Skeletal muscle tissue (tissue), 4 donors: Measurements from ENCODE around the gene RAPGEF6. TPM values are rescaled to one million over a fixed set of nuclear protein-coding genes. Genes with fewer than 3 reads are reported as not detected.

Experiments
- H3K27ac ChIP-seq: one replicate; pipeline ENCODE4 v1.7.0; 2013; ENCODE audit warnings: mild to moderate bottlenecking, low read depth, low read length, inconsistent platforms
- H3K27me3 ChIP-seq, 3 donors: one replicate each; pipeline ENCODE4 v1.7.0; 2013; ENCODE audit warnings: low read length in 3 of 3; ENCODE audit not compliant: control insufficient read depth in 3 of 3, insufficient read depth in 3 of 3
- H3K36me3 ChIP-seq, 3 donors: one replicate each; pipeline ENCODE4 v1.7.0; 2013; ENCODE audit warnings: low read length in 3 of 3; ENCODE audit not compliant: control insufficient read depth in 3 of 3, insufficient read depth in 3 of 3
- H3K4me1 ChIP-seq, 3 donors: one replicate each; pipeline ENCODE4 v1.7.0; 2013; ENCODE audit warnings: low read length in 3 of 3, mild to moderate bottlenecking in 3 of 3; ENCODE audit not compliant: control insufficient read depth in 3 of 3, insufficient read depth in 3 of 3
- H3K4me3 ChIP-seq, 3 donors: one replicate each; pipeline ENCODE4 v1.7.0; 2013; ENCODE audit warnings: low read length in 3 of 3
- H3K9ac ChIP-seq, 3 donors: one replicate each; pipeline ENCODE4 v1.7.0; 2013; ENCODE audit warnings: low read length in 3 of 3, mild to moderate bottlenecking in 3 of 3, moderate library complexity in 2 of 3, low read depth in 1 of 3
- H3K9me3 ChIP-seq, 3 donors: one replicate each; pipeline ENCODE4 v1.7.0; 2013; ENCODE audit warnings: low read length in 3 of 3; ENCODE audit not compliant: control insufficient read depth in 3 of 3
- total RNA-seq: library from RNA; depleted of rRNA; stranded (reverse); fragments of >200 nt; gene quantifications from one replicate; pipeline ENCODE4 v1.2.3, GENCODE V29; 2014
- donor health status: Osteomylitis.

RAPGEF6 gene
- total RNA-seq, 1 donor from 2014 or later, result 29.7 TPM

DNA sequence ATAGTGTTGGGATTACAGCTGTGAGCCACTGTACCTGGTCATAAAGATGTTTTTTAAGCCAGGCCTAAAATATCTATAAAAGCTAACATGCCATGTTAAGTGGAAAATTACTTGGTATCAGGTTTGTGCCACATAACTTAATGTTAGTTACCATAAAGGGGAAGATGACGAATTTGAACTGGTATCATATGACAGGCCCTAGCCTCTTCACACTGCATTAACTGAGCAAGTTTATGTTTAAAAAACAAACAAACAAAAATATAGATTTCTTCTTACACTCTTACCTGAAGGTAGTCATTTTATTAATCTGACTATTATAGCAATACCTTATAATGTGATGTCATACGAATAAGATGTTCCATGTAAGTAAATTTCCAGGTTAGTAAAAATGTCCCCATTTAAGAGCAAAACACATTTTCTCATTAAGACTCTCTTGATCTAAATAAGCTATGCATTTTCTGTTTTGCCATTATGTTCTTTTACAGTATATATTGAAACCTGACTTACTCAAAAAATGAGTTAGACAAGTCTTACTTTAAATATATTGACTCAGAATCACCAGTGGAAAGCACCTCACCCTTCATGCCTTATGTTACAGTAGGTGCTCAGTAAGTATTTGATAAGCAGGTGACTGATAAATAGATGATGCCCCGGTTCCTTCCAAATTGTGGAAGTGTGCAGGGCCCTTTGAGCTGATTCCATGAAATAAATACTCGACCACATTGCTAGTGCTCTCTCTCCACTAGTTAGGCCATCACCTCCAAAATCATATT is 245.7 kb downstream of the RAPGEF6 start:
- no peaks in the 10 kb centered on the region for H3K9me3 ChIP-seq
- no peak overlapping the region for H3K27ac ChIP-seq
- no peaks in the 10 kb centered on the region for H3K27me3 ChIP-seq
- H3K4me3 ChIP-seq, result no peak overlapping the region
- H3K9ac ChIP-seq, result no peak overlapping the region
- H3K4me1 ChIP-seq, result peaks cover 0 to 5% (median 3%) of the 10 kb centered on the region in 3 donors
- H3K36me3 ChIP-seq, result peaks cover 0 to 9% (median 8%) of the 10 kb centered on the region in 3 donors

- no peaks in the 10 kb centered on the region for H3K27me3 ChIP-seq
- no peak overlapping the region for H3K9ac ChIP-seq
- H3K9me3 ChIP-seq, result no peaks in the 10 kb centered on the region
- H3K4me1 ChIP-seq, result no peaks in the 10 kb centered on the region
- H3K27ac ChIP-seq, result no peak overlapping the region
- peaks cover 0 to 8% (median 7%) of the 10 kb centered on the region in 3 donors for H3K36me3 ChIP-seq
- H3K4me3 ChIP-seq, result no peak overlapping the region
Measured at GRCh38 chr5:131387255-131387654, 247.8 kb downstream of the RAPGEF6 start.

GRCh38 chr5:131386779-131387178 is 248.2 kb downstream of the RAPGEF6 start:
- Histone ChIP-seq H3K36me3 (peaks cover 0 to 7% (median 7%) of the 10 kb centered on the region in 3 donors), H3K27ac (no peak overlapping the region), H3K4me1 (no peaks in the 10 kb centered on the region), H3K9ac (no peak overlapping the region), H3K4me3 (no peak overlapping the region), H3K9me3 (no peaks in the 10 kb centered on the region), H3K27me3 (no peaks in the 10 kb centered on the region)

GRCh38 chr5:131386124-131386523 is 248.9 kb downstream of the RAPGEF6 start:
- no peak overlapping the region for H3K4me3 ChIP-seq
- no peaks in the 10 kb centered on the region for H3K9me3 ChIP-seq
- peaks cover 0 to 7% (median 7%) of the 10 kb centered on the region in 3 donors for H3K36me3 ChIP-seq
- no peak overlapping the region for H3K27ac ChIP-seq
- H3K9ac ChIP-seq, result no peak overlapping the region
- H3K27me3 ChIP-seq, result no peaks in the 10 kb centered on the region
- no peaks in the 10 kb centered on the region for H3K4me1 ChIP-seq

- Histone ChIP-seq H3K27ac (no peak overlapping the region), H3K4me1 (no peaks in the 10 kb centered on the region), H3K9ac (no peak overlapping the region), H3K36me3 (peaks cover 0 to 7% (median 7%) of the 10 kb centered on the region in 3 donors), H3K4me3 (no peak overlapping the region), H3K27me3 (no peaks in the 10 kb centered on the region), H3K9me3 (no peaks in the 10 kb centered on the region)
Measured at GRCh38 chr5:131384616-131385214, 250.3 kb downstream of the RAPGEF6 start.

DNA sequence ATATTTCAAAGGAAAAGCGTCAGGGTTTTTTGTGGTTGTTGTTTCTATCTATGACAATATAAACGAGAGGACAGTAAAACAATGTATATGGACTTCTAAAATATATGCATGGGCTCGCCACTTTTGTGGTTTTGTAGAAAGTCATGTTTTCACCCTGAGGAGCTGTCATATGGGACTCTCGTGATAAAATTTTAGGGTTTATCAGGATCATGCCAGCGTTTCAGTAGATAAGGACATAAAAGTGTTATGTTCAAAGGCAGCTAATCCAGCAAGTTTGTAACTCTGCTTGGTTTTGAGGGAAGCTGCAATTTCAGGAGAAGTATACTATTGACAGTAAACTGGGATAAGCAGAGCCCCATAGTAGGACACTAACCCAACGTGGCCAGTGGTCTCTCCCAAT is 250.9 kb downstream of the RAPGEF6 start:
- Histone ChIP-seq H3K36me3 (peaks cover 0 to 7% (median 7%) of the 10 kb centered on the region in 3 donors), H3K4me3 (no peak overlapping the region), H3K9ac (no peak overlapping the region), H3K27ac (no peak overlapping the region), H3K9me3 (no peaks in the 10 kb centered on the region), H3K4me1 (peaks cover 0 to 1% (median 0%) of the 10 kb centered on the region in 3 donors), H3K27me3 (no peaks in the 10 kb centered on the region)

GRCh38 chr5:131382407-131383395 is 252.3 kb downstream of the RAPGEF6 start:
- Histone ChIP-seq H3K27ac (no peak overlapping the region), H3K9me3 (no peaks in the 10 kb centered on the region), H3K27me3 (no peaks in the 10 kb centered on the region), H3K4me3 (no peak overlapping the region), H3K9ac (no peak overlapping the region), H3K36me3 (peaks cover 0 to 7% (median 7%) of the 10 kb centered on the region in 3 donors), H3K4me1 (peaks cover 0 to 3% (median 0%) of the 10 kb centered on the region in 3 donors)

- Histone ChIP-seq H3K9ac (no peak overlapping the region), H3K9me3 (no peaks in the 10 kb centered on the region), H3K4me1 (peaks cover 0 to 3% (median 0%) of the 10 kb centered on the region in 3 donors), H3K4me3 (no peak overlapping the region), H3K27me3 (no peaks in the 10 kb centered on the region), H3K36me3 (peaks cover 0 to 7% (median 7%) of the 10 kb centered on the region in 3 donors), H3K27ac (no peak overlapping the region)
Measured at GRCh38 chr5:131381777-131382176, 253.3 kb downstream of the RAPGEF6 start.

GRCh38 chr5:131381021-131381420 is 254.0 kb downstream of the RAPGEF6 start:
- H3K4me3 ChIP-seq, result no peak overlapping the region
- H3K36me3 ChIP-seq, result peaks cover 0 to 3% (median 3%) of the 10 kb centered on the region in 3 donors
- H3K27ac ChIP-seq, result peak overlapping the region; percentile 43
- peaks cover 0 to 3% (median 0%) of the 10 kb centered on the region in 3 donors for H3K4me1 ChIP-seq
- H3K27me3 ChIP-seq, result no peaks in the 10 kb centered on the region
- no peak overlapping the region for H3K9ac ChIP-seq
- no peaks in the 10 kb centered on the region for H3K9me3 ChIP-seq
